ENCODE results near the gene LRRC8D. TPM values are rescaled to one million over a fixed set of nuclear protein-coding genes. Genes with fewer than 3 reads are reported as not detected.

Gene LRRC8D
- total RNA-seq, 1 experiment from 2014 or later: 37.2 TPM

- Histone ChIP-seq H4K5ac (ENCODE audit: insufficient read length, low read depth, low read length) (no peak overlapping the region), H3K14ac (ENCODE audit: insufficient read depth, low read length) (no peak overlapping the region), H3K27me3 (ENCODE audit: insufficient read depth, low read length) (no peaks in the 10 kb centered on the region), H3K18ac (ENCODE audit: insufficient read length, low read depth, low read length) (no peak overlapping the region), H3K9me3 (ENCODE audit: control insufficient read depth, low read depth, low read length) (no peaks in the 10 kb centered on the region), H3K4ac (ENCODE audit: low read depth, low read length) (no peak overlapping the region), H3K27ac (ENCODE audit: insufficient read length, low read depth, low read length) (no peak overlapping the region), H2BK20ac (ENCODE audit: low read depth, low read length, poor library complexity, severe bottlenecking) (no peak overlapping the region), H2BK120ac (ENCODE audit: low read depth, low read length, poor library complexity, severe bottlenecking) (no peak overlapping the region), H3K23ac (ENCODE audit: insufficient read length, low read depth, low read length) (no peak overlapping the region), H4K20me1 (ENCODE audit: control insufficient read depth, insufficient read depth, insufficient read length) (no peaks in the 10 kb centered on the region), H4K91ac (ENCODE audit: insufficient read length, low read depth, low read length) (no peak overlapping the region), H2BK5ac (ENCODE audit: insufficient read length, low read length) (no peak overlapping the region), H3K79me1 (ENCODE audit: insufficient read depth, low read depth, low read length, poor library complexity, severe bottlenecking) (no peaks in the 10 kb centered on the region), H2BK15ac (ENCODE audit: low read depth, low read length) (no peak overlapping the region), H2AK5ac (ENCODE audit: insufficient read length, low read length) (no peak overlapping the region), H3K4me2 (ENCODE audit: insufficient read depth, insufficient read length, low read length) (no peak overlapping the region), H2BK12ac (ENCODE audit: insufficient read length, low read depth, low read length) (no peak overlapping the region), H3K23me2 (ENCODE audit: insufficient read length, low read depth, low read length, poor library complexity, severe bottlenecking) (no peaks in the 10 kb centered on the region), H3K56ac (ENCODE audit: insufficient read length, low read depth, low read length) (no peak overlapping the region), H3K79me2 (ENCODE audit: insufficient read depth, low read length) (no peaks in the 10 kb centered on the region), H3T11ph (ENCODE audit: low read length) (no peak overlapping the region), H4K8ac (replicated peaks; ENCODE audit: insufficient read length, low read depth, low read length) (no peak overlapping the region), H2AFZ (ENCODE audit: low read length) (no peak overlapping the region), H3K4me1 (ENCODE audit: insufficient read depth, low read length) (peaks cover 10% of the 10 kb centered on the region), H3K9ac (ENCODE audit: extremely low read depth, insufficient read length, low read length) (no peak overlapping the region)
- H3K27ac Mint-ChIP-seq: peak overlapping the region in 1 of 3 experiments; percentile 6; a peak in 1 of 7 replicates
- peaks cover 2% of the 10 kb centered on the region; the same call in 1 of the 2 replicates for H3K27me3 Mint-ChIP-seq (ENCODE audit: low read depth)
- H3K9me3 Mint-ChIP-seq: no peaks in the 10 kb centered on the region; a peak in 1 of 5 replicates
- TF ChIP-seq CTCF (conservative IDR thresholded peaks at IDR 0.05): no peak
- H3K4me1 Mint-ChIP-seq: peaks cover 42 to 45% of the 10 kb centered on the region in 2 experiments
- no peak for DNase-seq
- no peak overlapping the region for H3K4me3 Mint-ChIP-seq
- no peaks in the 10 kb centered on the region; a peak in 1 of 7 replicates for H3K36me3 Mint-ChIP-seq (ENCODE audit: insufficient read depth in 1 of 3, low read depth in 3 of 3)
- no CpG with 5 or more reads among the region's 1 CpG for WGBS (ENCODE audit: extremely low coverage, insufficient read length, low lambda C conversion rate)
Measured at GRCh38 chr1:89946532-89946931, 125.7 kb downstream of the LRRC8D start.

Measured in H9 (cell line).